ENCODE data around the gene FNDC7.
"Not testable (repeated sequence)": the region's sequence is repeated elsewhere in the genome, so short reads cannot be mapped to it uniquely, and the experiment has no call there.

DNA sequence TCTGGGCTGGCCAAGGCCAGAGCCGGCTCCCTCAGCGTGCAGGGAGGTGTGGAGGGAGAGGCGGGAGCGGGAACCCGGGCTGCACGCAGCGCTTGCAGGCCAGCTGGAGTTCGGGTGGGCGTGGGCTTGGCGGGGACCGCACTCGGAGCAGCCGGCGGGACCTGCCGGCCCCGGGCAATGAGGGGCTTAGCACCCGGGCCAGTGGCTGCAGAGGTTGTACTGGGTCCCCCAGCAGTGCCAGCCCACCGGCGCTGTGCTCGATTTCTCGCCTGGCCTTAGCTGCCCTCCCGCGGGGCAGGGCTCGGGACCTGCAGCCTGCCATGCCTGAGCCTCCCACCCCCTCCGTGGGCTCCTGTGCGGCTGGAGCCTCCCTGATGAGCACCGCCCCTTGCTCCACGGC is 45.3 kb upstream of the FNDC7 start:
- TF ChIP-seq CTCF, POLR2A, POLR2AphosphoS5 (IDR thresholded peaks at IDR 0.05): not testable (repeated sequence)

Measured in breast epithelium (tissue), 3 donors.